IMR-90 (cell line): ENCODE results near the gene SIGLEC12. TPM values are rescaled to one million over a fixed set of nuclear protein-coding genes. Genes with fewer than 3 reads are reported as not detected.

Experiments
- ATAC-seq: fragments of 200-7000 bp; cut with Tn5 transposase; 2 replicates; pipeline ENCODE4 v1.9.1; 2020; ENCODE audit warnings: low read depth, mild to moderate bottlenecking, moderate library complexity
- BruUV-seq: library from RNA; stranded (reverse); fragments of 400-500 nt; replicated peaks from 2 replicates; lab custom pipeline; 2021; lab: Mats Ljungman, UMichigan
- CTCF ChIA-PET: fragments of 300-600 bp; formaldehyde crosslinking; extraction: SDS; loops from one replicate; lab custom pipeline; 2021; ENCODE audit warnings: antibody characterized with exemption; lab: Yijun Ruan, JAX
- POLR2A ChIA-PET: fragments of 300-600 bp; sonication (Branson Sonifier 250); formaldehyde crosslinking; loops from one replicate; lab custom pipeline; 2022; ENCODE audit warnings: antibody characterized with exemption; ENCODE audit not compliant: unreplicated experiment; lab: Charles Lee
- DNase-seq: peaks from one replicate; pipeline ENCODE4 v3.0.0; 2013
- H2AFZ ChIP-seq: replicated peaks from 2 replicates; pipeline ENCODE3; 2013; ENCODE audit warnings: low read length, mild to moderate bottlenecking; ENCODE audit not compliant: poor library complexity
- H2AK5ac ChIP-seq: 2 replicates; pipeline ENCODE4 v1.6.1; 2013; ENCODE audit warnings: low read depth, low read length, inconsistent platforms
- H2AK9ac ChIP-seq: replicated peaks from 2 replicates; pipeline ENCODE3; 2013; ENCODE audit warnings: mild to moderate bottlenecking, low read depth, low read length, moderate library complexity; ENCODE audit not compliant: poor library complexity
- H2BK120ac ChIP-seq: 2 replicates; pipeline ENCODE4 v1.6.1; 2013; ENCODE audit warnings: low read depth, low read length, inconsistent platforms
- H2BK15ac ChIP-seq: 3 replicates; pipeline ENCODE4 v1.6.1; 2013; ENCODE audit warnings: low read depth, low read length, inconsistent platforms
- H2BK20ac ChIP-seq: 2 replicates; pipeline ENCODE4 v1.6.1; 2013; ENCODE audit warnings: low read depth, mild to moderate bottlenecking, inconsistent platforms, low read length, moderate library complexity
- H2BK5ac ChIP-seq: 2 replicates; pipeline ENCODE4 v1.6.1; 2013; ENCODE audit warnings: mild to moderate bottlenecking, low read depth, low read length, inconsistent platforms; ENCODE audit not compliant: poor library complexity, severe bottlenecking
- H3K14ac ChIP-seq: replicated peaks from 2 replicates; pipeline ENCODE4 v1.6.1; 2013; ENCODE audit warnings: low read depth, low read length, inconsistent platforms
- H3K18ac ChIP-seq: 2 replicates; pipeline ENCODE4 v1.6.1; 2013; ENCODE audit warnings: low read depth, low read length, control low read depth
- H3K23ac ChIP-seq: 2 replicates; pipeline ENCODE4 v1.6.1; 2013; ENCODE audit warnings: low read depth, low read length, inconsistent platforms
- H3K27ac ChIP-seq: 2 replicates; pipeline ENCODE4 v1.5.1; 2013; ENCODE audit warnings: mild to moderate bottlenecking, control low read depth, low read length; ENCODE audit not compliant: insufficient read depth
- H3K27me3 ChIP-seq: 2 replicates; pipeline ENCODE4 v1.6.1; 2013; ENCODE audit warnings: low read length; ENCODE audit not compliant: control insufficient read depth, insufficient read depth
- H3K36me3 ChIP-seq: 2 replicates; pipeline ENCODE4 v1.6.1; 2013; ENCODE audit warnings: low read length, mixed read lengths; ENCODE audit not compliant: control insufficient read depth, insufficient read depth
- H3K4ac ChIP-seq: 2 replicates; pipeline ENCODE4 v1.6.1; 2013; ENCODE audit warnings: low read depth, low read length, inconsistent platforms
- H3K4me1 ChIP-seq: 2 replicates; pipeline ENCODE4 v1.6.1; 2013; ENCODE audit warnings: low read length, mixed read lengths; ENCODE audit not compliant: control insufficient read depth, insufficient read depth
- H3K4me2 ChIP-seq: 2 replicates; pipeline ENCODE4 v1.6.1; 2013; ENCODE audit warnings: low read depth, mild to moderate bottlenecking, control low read depth, low read length, moderate library complexity
- H3K4me3 ChIP-seq: 2 replicates; pipeline ENCODE4 v1.5.1; 2013; ENCODE audit warnings: low read depth, mild to moderate bottlenecking, control low read depth, low read length, moderate library complexity; ENCODE audit not compliant: insufficient read depth
- H3K56ac ChIP-seq: 2 replicates; pipeline ENCODE4 v1.6.1; 2013; ENCODE audit warnings: low read length, inconsistent platforms; ENCODE audit not compliant: insufficient read depth; ENCODE audit errors: extremely low read depth
- H3K79me1 ChIP-seq, 2 experiments: 2 replicates each; pipeline ENCODE4 v1.6.1; 2013; ENCODE audit warnings: low read length in 2 of 2, inconsistent platforms in 1 of 2, low read depth in 1 of 2
- H3K9ac ChIP-seq: 2 replicates; pipeline ENCODE4 v1.6.1; 2013; ENCODE audit warnings: low read depth, low read length, control low read depth
- H3K9me1 ChIP-seq: 2 replicates; pipeline ENCODE4 v1.6.1; 2013; ENCODE audit warnings: low read length, inconsistent platforms; ENCODE audit not compliant: insufficient read depth
- H3K9me3 ChIP-seq: 2 replicates; pipeline ENCODE4 v1.6.1; 2013; ENCODE audit warnings: low read length; ENCODE audit not compliant: control insufficient read depth, insufficient read depth
- H4K20me1 ChIP-seq: 2 replicates; pipeline ENCODE4 v1.6.1; 2013; ENCODE audit warnings: low read length, inconsistent platforms; ENCODE audit not compliant: insufficient read depth
- H4K5ac ChIP-seq: 2 replicates; pipeline ENCODE4 v1.6.1; 2013; ENCODE audit warnings: mild to moderate bottlenecking, low read depth, low read length, control low read depth
- H4K8ac ChIP-seq, 2 experiments: 2 replicates each; pipeline ENCODE4 v1.6.1; 2013; ENCODE audit warnings: low read depth in 2 of 2, low read length in 2 of 2, control low read depth in 1 of 2, inconsistent platforms in 1 of 2
- H4K91ac ChIP-seq: 2 replicates; pipeline ENCODE4 v1.6.1; 2013; ENCODE audit warnings: low read depth, low read length, inconsistent platforms; ENCODE audit not compliant: insufficient read depth
- MAFK ChIP-seq: IDR thresholded peaks from 2 replicates; pipeline ENCODE4 v1.6.1; 2012; ENCODE audit warnings: low read depth, low read length, improper control_type of control experiment
- NFE2L2 ChIP-seq: fragments of 150-350 bp; IDR thresholded peaks from 2 replicates; pipeline ENCODE4 v1.6.1; 2016; ENCODE audit warnings: low read depth, mild to moderate bottlenecking, low read length
- RCOR1 ChIP-seq: IDR thresholded peaks from 2 replicates; pipeline ENCODE4 v1.6.1; 2012; ENCODE audit warnings: mild to moderate bottlenecking, low read length, improper control_type of control experiment; ENCODE audit not compliant: insufficient replicate concordance
- SMC3 ChIP-seq: fragments of 150-350 bp; IDR thresholded peaks from 2 replicates; pipeline ENCODE4 v1.6.1; 2016; ENCODE audit warnings: low read depth, mild to moderate bottlenecking, antibody characterized with exemption, low read length, moderate library complexity
- WGBS, 2 experiments: methylation state at CpG; one replicate each; pipeline versions ENCODE4 v1.1.5 to v1.1.7; 2013; ENCODE audit warnings: missing lambda C conversion rate in 2 of 2; ENCODE audit not compliant: insufficient read length in 1 of 2; ENCODE audit errors: extremely low coverage in 2 of 2; 5-methylcytosine and 5-hydroxymethylcytosine counted together
- dilution Hi-C: fragments of 300-500 bp; cut with HindIII; formaldehyde crosslinking; loops from one replicate; pipeline ENCODE4 v1.14.3; 2018; ENCODE audit warnings: low sequenced_read_pairs; ENCODE audit not compliant: unreplicated experiment
- in situ Hi-C: fragments of 300-500 bp; cut with MboI; formaldehyde crosslinking; loops from 3 replicates; pipeline ENCODE4 v1.14.3; 2019; ENCODE audit warnings: low sequenced_read_pairs, inconsistent platforms, mixed read lengths
- intact Hi-C: fragments of 100-400 bp; cut with micrococcal nuclease; formaldehyde crosslinking; loops from 2 replicates; pipeline ENCODE4 v1.10.0; 2022
- polyA plus RNA-seq, 3 experiments: library from polyadenylated mRNA; depleted of rRNA; stranded (reverse); fragments of >200 nt; gene quantifications; 2 replicates each; pipeline ENCODE4 v1.2.3, GENCODE V29; 2012; ENCODE audit warnings: low replicate concordance in 1 of 3
- total RNA-seq: library from RNA; depleted of rRNA; stranded (reverse); fragments of >200 nt; gene quantifications from 2 replicates; pipeline ENCODE4 v1.2.3, GENCODE V29; 2012

SIGLEC12 gene
- total and polyA plus RNA-seq, 2 of the 4 experiments (the other 2 are of a cell fraction): not detected

DNA sequence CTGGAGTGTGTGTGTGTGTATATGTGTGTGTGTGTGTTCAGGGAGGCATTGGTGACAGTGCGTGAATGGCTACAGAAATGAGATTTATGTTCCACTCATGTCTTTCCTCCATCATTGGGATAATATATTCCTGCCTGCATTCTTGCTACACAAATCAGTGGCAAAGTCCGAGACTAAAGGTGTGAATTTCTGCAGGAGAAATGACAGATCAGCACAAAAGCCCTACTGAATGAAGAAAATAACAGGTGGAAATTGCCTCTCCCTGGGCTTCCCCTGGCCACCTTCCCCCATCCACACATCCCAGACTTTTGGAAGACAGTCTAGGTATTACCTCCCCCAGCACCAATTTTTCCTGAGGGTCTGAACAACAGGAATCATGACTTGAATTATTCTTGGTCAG lies 19.8 kb upstream of the SIGLEC12 start:
- Histone ChIP-seq H2AK5ac (no peak overlapping the region), H3K4ac (no peak overlapping the region), H4K20me1 (no peaks in the 10 kb centered on the region), H4K91ac (no peak overlapping the region), H2AK9ac (no peak overlapping the region), H2BK5ac (no peak overlapping the region), H3K56ac (no peak overlapping the region), H3K27me3 (no peaks in the 10 kb centered on the region), H2AFZ (no peak overlapping the region), H3K79me1 (no peaks in the 10 kb centered on the region), H2BK120ac (no peak overlapping the region), H3K27ac (no peak overlapping the region), H3K4me2 (no peak overlapping the region), H3K9me1 (no peaks in the 10 kb centered on the region), H4K5ac (no peak overlapping the region), H3K9me3 (no peaks in the 10 kb centered on the region), H2BK20ac (no peak overlapping the region), H3K14ac (no peak overlapping the region), H3K18ac (no peak overlapping the region), H3K36me3 (no peaks in the 10 kb centered on the region), H3K4me1 (no peaks in the 10 kb centered on the region), H3K4me3 (no peak overlapping the region), H2BK15ac (no peak overlapping the region), H3K9ac (no peak overlapping the region), H4K8ac (no peak overlapping the region), H3K23ac (no peak overlapping the region)
- intact Hi-C loops (no loop called here), in situ Hi-C loops (no loop called here), dilution Hi-C loops (no loop called here)
- no TSS peak for BruUV-seq
- no peak for TF ChIP-seq SMC3
- TF ChIP-seq RCOR1: no peak
- no peak for TF ChIP-seq NFE2L2
- no peak; the same call in 1 of the 2 replicates for TF ChIP-seq MAFK
- WGBS, 2 experiments: no CpG with 5 or more reads among the region's 2 CpGs
- no peak for DNase-seq
- CTCF ChIA-PET: no interaction called here
- POLR2A ChIA-PET: no interaction called here
- ATAC-seq: no peak
